GM18909 (cell line): ENCODE results near the gene TAS2R1.

ENCODE experiments used
- ATAC-seq: cut with Tn5 transposase; IDR thresholded peaks from one replicate; pipeline ENCODE4 v1.9.1; 2021; ENCODE audit warnings: mild to moderate bottlenecking; ENCODE audit not compliant: unreplicated experiment, poor library complexity

The TAS2R1 gene

GRCh38 chr5:9630251-9630650 lies at the start of gene TAS2R1:
Gene TAS2R1, minus strand, starts transcription at chr5:9630351. Its CDS starts 319 bp downstream, at chr5:9630032.
- no peak for ATAC-seq

DNA sequence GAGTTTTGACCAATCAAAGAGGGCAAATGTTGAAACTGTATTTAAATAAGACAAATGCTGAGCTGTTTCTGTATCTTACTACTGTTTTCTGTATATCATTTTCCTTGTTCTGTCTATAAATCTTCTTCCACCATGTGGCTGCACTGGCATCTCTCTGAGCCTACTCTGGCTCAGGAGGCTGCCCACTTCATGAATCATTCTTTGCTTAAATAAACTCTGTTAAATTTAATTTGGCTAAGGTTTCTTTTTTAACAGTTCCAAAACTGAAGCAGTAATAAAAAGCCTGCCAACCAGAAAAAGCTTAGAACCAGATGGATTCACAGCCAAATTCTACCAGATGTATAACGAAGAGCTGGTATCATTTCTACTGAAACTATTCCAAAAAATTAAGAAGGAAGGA lies 40.2 kb upstream of the TAS2R1 start:
- ATAC-seq: no peak

DNA sequence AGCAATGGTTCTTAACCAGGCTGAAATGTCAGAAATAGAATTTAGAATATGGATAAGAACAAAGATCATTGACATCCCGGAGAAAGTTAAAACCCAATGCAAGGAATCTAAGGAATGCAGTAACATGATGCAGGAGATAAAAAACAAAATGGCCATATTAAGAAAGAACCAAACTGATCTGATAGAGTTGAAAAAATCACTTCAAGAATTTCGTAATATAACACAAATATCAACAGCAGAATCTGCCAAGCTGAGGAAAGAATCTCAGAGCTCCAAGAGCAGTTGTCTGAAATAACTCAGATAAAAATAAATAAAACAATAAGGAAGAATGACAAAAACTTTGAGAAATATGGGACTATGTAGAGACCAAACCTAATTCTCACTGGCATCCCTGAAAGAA lies 37.8 kb upstream of the TAS2R1 start:
- ATAC-seq: no peak

DNA sequence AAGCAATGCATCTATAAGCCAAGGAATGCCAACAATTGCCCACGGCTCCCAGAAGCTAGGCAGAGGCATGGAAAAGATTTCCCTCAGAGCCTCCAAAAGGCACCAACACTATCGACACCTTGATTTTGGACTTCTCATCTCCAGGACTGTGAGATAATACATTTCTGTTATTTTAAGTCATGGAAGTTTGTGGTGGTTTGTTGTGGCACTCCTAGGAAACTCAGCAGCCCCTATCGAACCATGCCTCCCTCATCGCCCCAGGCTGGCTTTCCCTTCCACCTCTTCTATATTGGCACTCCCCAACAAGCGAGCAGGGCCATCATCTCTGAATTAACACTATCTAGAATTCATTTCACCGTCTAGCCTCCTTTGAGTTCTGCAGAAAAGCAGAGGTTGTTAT lies 33.7 kb upstream of the TAS2R1 start:
- ATAC-seq: no peak

DNA sequence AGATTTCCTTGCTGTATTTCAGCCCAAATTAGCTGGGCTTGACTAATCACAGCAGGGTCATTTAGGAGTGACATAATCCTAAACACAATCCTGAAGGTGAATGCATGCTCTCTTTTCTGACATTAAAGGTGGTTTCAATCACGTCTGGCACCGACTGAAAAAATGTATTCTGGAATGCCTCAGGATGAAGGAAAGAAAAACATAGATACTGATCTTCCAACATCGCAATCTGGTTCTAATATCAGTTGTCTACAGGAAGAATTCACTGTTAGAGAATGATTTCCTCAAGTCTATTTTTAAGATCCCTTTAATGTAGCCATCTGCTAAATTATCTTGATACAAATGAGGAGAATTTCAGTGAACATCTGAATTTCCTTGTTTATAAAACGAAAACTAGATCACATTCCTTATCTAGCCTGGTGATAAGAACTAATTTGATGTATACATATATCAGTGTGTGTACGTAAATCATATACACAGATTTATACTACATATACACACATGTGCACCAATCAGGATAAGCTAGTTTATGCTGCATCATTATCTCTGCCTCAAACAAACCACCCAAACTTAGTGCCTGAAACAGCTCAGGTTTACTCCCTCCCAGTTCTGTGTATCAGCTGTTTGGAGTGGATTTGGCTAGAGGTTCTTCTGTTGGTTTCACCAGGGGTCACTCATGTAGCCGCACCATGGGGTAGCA lies 31.3 kb upstream of the TAS2R1 start:
- no peak for ATAC-seq

DNA sequence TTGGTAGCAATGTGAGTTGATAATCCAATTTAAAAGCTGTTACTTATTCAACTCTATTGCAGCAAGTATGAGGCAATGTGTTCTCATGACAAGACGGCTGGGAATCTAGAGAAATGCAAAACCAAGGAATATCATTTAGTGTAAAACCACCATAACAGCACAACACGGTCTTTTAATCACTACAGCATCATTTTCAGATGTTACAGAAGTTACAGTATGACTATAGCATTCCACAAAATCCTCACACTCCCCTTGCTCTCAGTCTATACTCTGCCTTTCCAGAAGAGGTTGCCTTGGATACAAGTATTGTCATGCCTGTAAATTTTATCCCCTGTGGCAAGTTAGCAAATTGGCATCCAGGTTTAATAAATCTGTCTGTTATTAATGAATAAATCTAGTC lies 28.6 kb upstream of the TAS2R1 start:
- no peak for ATAC-seq

GRCh38 chr5:9657819-9658218 lies 27.7 kb upstream of the TAS2R1 start:
- ATAC-seq: no peak

GRCh38 chr5:9655641-9656040 lies 25.5 kb upstream of the TAS2R1 start:
- no peak for ATAC-seq

DNA sequence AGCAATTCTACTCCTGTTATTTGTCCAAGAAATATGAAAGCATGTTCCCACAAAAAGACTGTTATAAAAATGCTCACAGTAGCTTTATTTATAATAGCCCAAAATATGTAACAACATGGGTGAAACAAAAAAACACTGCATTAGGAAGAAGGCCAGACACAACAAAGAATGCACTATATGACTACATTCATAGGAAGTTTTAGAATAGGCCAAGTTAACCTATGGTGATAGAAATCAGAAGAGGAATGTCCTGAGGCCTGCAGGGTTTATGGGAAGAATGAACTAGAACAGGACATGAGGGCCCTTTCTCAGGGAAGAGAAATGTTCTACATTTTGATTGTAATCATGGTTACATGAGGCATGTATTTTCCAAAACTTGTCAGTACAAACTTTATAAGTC lies 24.7 kb upstream of the TAS2R1 start:
- ATAC-seq: no peak

GRCh38 chr5:9653811-9654210 lies 23.7 kb upstream of the TAS2R1 start:
- peak; percentile 96 for ATAC-seq

GRCh38 chr5:9653061-9653460 lies 22.9 kb upstream of the TAS2R1 start:
- no peak for ATAC-seq

- ATAC-seq: no peak
Observed at GRCh38 chr5:9652295-9652694, 22.1 kb upstream of the TAS2R1 start.

DNA sequence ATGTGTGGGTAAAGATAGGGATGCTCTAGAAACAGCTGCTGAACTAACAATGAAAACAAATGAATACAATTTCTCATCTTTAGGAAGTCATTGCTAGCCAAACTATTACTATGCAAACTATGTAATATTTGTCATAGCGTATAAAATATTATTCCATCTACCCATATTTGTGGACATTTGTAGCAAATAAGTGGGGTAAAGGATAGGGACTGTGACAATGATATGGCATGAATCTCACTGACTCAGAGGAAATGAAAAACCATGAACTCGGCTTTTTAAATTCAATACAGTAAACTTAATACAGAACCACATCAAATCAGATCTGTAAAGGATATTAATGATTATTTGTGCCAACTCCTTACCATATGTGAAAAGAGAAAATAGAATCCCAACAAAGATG lies 16.7 kb upstream of the TAS2R1 start:
- no peak for ATAC-seq

GRCh38 chr5:9644630-9645029 lies 14.5 kb upstream of the TAS2R1 start:
- ATAC-seq: no peak

DNA sequence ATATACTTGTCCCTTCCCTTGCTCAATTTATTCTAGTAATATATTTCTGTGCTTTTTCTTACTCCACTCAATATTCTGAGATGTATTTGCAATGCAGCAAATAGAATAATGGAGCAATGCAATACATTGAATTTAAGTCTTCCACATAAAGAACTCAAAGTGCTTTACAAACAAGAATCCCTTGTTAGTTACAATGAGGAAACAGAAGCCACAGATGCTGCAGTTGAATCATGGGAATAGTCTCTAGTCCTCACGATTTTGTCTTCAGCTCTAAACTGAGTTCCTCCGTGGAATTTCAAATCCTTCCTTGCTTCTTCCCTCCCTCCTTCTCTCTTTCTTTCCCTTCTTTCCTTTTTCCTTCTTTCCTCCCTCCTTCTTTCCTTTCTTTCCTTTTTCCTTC lies 12.5 kb upstream of the TAS2R1 start:
- no peak for ATAC-seq

DNA sequence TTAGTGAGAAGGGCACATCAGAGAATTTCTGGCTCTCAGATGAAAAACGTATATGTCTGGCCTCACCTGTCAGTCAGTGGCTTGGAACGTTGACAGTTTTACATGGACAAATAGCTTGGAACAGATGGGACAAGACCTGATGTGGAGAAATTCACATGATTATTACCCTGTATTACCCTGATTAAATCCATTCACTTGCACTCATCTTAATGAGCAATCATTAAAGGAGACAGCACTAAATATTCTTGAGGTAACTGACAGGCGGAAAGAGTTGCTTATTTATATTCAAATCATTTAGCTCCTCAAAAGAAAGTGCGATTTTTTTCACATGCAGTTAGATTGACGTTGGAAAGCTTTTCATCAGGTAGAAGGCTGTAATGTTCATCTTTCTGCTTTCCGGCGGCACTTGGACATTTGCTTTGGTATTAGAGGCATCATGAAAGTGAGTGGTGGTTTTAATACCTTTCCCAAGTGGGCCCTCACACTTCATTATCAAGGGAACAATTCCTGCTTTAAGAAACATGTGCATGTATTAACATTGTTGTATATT lies 11.7 kb upstream of the TAS2R1 start:
- no peak for ATAC-seq

- ATAC-seq: no peak
Observed at GRCh38 chr5:9632495-9632894, 2.3 kb upstream of the TAS2R1 start.

DNA sequence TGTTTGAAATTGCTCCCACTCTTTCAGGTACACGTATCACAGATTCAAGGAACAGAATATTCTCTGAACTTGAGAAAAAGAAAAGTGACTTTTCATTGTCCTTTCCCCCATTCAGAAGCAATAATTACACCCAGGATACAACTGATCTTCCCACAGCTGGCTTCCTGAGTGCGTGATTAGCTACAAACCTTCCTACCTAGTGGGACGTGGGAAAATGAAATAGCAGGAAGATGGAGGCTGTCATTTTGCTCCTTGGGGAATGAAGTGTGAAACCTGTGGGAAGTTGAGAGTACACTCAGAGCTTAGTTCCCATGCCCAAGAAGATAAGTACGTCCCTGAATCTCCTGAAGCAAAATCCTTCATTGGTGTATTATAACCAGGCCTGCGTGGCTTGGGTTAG lies 2.6 kb downstream of the TAS2R1 start:
- ATAC-seq: no peak

- no peak for ATAC-seq
Observed at GRCh38 chr5:9626955-9627354, 3.2 kb downstream of the TAS2R1 start.

DNA sequence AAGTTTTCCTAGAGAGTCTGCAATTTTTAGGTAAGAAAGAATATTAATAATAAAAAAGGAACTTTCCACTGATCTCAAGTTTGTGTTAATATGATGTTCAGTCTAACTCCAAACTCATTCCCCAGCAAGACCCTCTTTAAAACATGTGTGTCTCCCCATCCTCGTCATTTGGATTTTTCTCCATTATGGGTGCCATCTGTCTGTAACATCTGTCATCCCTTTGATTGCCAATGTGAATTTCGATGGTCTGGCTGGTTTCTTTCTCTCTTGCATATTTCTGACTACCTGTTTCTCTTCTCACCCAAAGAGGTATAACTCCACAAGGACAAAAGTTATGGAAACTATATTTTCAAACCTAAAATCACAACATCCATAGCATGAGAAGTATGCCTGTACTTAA lies 4.4 kb downstream of the TAS2R1 start:
- no peak for ATAC-seq

GRCh38 chr5:9625286-9625685 lies 4.9 kb downstream of the TAS2R1 start:
- no peak for ATAC-seq

DNA sequence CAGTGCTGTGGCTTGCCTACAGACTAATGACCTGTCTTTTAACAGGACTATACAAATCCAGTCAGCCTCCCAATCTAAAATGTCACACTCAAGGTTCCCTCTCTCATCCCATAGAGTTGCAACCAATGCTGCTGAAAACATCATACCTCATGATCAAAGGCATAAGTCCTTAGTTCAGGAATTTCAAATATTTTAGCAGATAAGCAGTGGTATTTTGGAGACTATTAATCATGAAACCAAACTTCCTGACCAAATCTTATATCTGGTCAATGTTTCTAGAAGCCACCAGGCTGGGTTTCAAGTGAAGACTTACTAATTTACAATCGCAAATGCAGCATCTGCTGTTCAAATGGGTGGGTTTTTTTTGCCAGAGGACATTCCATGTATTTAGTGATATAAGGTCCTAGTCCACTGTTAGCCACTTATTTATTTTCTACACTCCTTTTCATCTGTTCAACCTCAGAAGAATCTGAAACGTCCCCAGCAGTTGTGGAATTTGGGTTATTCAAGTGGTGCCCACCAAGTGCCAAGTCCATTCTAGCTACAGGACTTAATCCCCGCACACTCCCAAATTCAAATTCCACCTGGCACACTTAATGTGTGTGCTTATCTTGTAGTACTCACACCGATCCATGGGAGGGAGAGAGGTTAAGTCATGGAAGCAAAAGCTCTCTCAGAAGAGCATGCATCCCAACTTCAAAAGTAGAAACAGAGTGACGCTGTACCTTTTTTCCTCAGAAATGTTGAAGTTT lies 5.8 kb downstream of the TAS2R1 start:
- ATAC-seq: no peak
